ENCODE measurements around the gene ANKRD65.
"Not testable (repeated sequence)": the region's sequence is repeated elsewhere in the genome, so short reads cannot be mapped to it uniquely, and the experiment has no call there.

DNA sequence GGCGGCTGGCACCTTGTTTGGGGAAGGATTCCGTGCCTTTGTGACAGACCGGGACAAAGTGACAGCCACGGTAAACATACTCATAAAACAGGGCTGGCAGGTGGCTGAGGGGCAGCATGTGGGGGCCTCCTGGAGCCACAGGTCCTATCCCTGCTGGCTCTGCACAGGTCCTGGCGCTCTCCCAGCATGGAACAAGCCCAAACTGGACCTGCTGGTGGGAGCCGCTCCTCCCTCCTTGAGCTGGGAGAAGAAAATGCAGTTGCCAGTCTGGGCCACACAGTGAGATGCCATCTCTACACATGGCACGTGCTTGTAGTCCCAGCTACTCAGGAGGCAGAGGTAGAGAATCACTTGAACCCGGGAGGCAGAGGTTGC lies 31.3 kb upstream of the ANKRD65 start:
- TF ChIP-seq, protein P1, sequence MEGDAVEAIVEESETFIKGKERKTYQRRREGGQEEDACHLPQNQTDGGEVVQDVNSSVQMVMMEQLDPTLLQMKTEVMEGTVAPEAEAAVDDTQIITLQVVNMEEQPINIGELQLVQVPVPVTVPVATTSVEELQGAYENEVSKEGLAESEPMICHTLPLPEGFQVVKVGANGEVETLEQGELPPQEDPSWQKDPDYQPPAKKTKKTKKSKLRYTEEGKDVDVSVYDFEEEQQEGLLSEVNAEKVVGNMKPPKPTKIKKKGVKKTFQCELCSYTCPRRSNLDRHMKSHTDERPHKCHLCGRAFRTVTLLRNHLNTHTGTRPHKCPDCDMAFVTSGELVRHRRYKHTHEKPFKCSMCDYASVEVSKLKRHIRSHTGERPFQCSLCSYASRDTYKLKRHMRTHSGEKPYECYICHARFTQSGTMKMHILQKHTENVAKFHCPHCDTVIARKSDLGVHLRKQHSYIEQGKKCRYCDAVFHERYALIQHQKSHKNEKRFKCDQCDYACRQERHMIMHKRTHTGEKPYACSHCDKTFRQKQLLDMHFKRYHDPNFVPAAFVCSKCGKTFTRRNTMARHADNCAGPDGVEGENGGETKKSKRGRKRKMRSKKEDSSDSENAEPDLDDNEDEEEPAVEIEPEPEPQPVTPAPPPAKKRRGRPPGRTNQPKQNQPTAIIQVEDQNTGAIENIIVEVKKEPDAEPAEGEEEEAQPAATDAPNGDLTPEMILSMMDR (IDR thresholded peaks at IDR 0.05) = not testable (repeated sequence)
- TF ChIP-seq EZH2phosphoT487 (IDR thresholded peaks at IDR 0.05) = not testable (repeated sequence)

All from neural progenitor cell (in vitro differentiated cells).